Spinal cord (tissue), 10 donors: ENCODE measurements around the gene SNX24. TPM values are rescaled to one million over a fixed set of nuclear protein-coding genes. Genes with fewer than 3 reads are reported as not detected.
A peak's percentile ranks its signal among the peaks of the same experiment; 100 is the strongest.

ENCODE experiments used
- DNase-seq, 6 donors: peaks; one replicate each; pipeline versions ENCODE4 v3.0.0 to v3.0.0-alpha.2; 2013 to 2015; ENCODE audit warnings: low spot score in 6 of 6, low read depth in 4 of 6
- H3K27ac ChIP-seq: one replicate; pipeline ENCODE4 v1.5.1; 2013; ENCODE audit warnings: low read depth, low read length, control low read depth
- H3K27me3 ChIP-seq: one replicate; pipeline ENCODE4 v1.6.1; 2013; ENCODE audit warnings: low read length; ENCODE audit not compliant: control insufficient read depth, insufficient read depth
- H3K36me3 ChIP-seq: one replicate; pipeline ENCODE4 v1.6.1; 2013; ENCODE audit warnings: low read length; ENCODE audit not compliant: control insufficient read depth, insufficient read depth
- H3K4me1 ChIP-seq: one replicate; pipeline ENCODE4 v1.6.1; 2013; ENCODE audit warnings: low read length; ENCODE audit not compliant: control insufficient read depth, insufficient read depth
- H3K4me3 ChIP-seq: one replicate; pipeline ENCODE4 v1.5.1; 2013; ENCODE audit warnings: low read depth, low read length, control low read depth
- H3K9me3 ChIP-seq: one replicate; pipeline ENCODE4 v1.6.1; 2013; ENCODE audit warnings: low read length; ENCODE audit not compliant: control insufficient read depth, insufficient read depth
- WGBS: methylation state at CpG from one replicate; pipeline ENCODE4 v1.1.5; 2013; ENCODE audit warnings: missing lambda C conversion rate; ENCODE audit not compliant: insufficient coverage; 5-methylcytosine and 5-hydroxymethylcytosine counted together
- polyA plus RNA-seq, 2 donors: library from polyadenylated mRNA; unstranded; fragments of 120-200 nt; gene quantifications; one replicate each; pipeline ENCODE4 v1.2.1, GENCODE V29; 2013; ENCODE audit not compliant: insufficient read length in 2 of 2
- total RNA-seq, 2 donors: library from RNA; depleted of rRNA in 1 of 2; stranded (reverse); fragments of 120-200 nt in 1 of 2; fragments of >200 nt in 1 of 2; gene quantifications; one replicate each; pipeline versions ENCODE4 v1.2.3 to v1.2.4, GENCODE V29; 2013 to 2014
- donor health status: healthy.

Gene SNX24
- total and polyA plus RNA-seq, 4 donors, result 26.7 to 38.3 (median 30.8) TPM

GRCh38 chr5:122864400-122864799 is 19.0 kb downstream of the SNX24 start:
- Histone ChIP-seq H3K9me3 (no peaks in the 10 kb centered on the region), H3K4me3 (no peak overlapping the region), H3K27me3 (no peaks in the 10 kb centered on the region), H3K4me1 (no peaks in the 10 kb centered on the region), H3K36me3 (no peaks in the 10 kb centered on the region), H3K27ac (no peak overlapping the region)
- 78% methylated on average over 1 of the region's 6 CpGs for WGBS
- DNase-seq, result no peak

GRCh38 chr5:122864842-122865241 is 19.4 kb downstream of the SNX24 start:
- H3K27me3 ChIP-seq, result no peaks in the 10 kb centered on the region
- WGBS, result 100% methylated on average over 1 of the region's 1 CpG
- H3K36me3 ChIP-seq, result no peaks in the 10 kb centered on the region
- no peak overlapping the region for H3K27ac ChIP-seq
- H3K4me3 ChIP-seq, result no peak overlapping the region
- DNase-seq, result no peak
- no peaks in the 10 kb centered on the region for H3K9me3 ChIP-seq
- no peaks in the 10 kb centered on the region for H3K4me1 ChIP-seq

- Histone ChIP-seq H3K27ac (no peak overlapping the region), H3K9me3 (no peaks in the 10 kb centered on the region), H3K36me3 (no peaks in the 10 kb centered on the region), H3K4me1 (peaks cover 5% of the 10 kb centered on the region), H3K4me3 (no peak overlapping the region), H3K27me3 (no peaks in the 10 kb centered on the region)
- WGBS, result 66% methylated on average over 7 of the region's 7 CpGs
- DNase-seq, result no peak
Measured at GRCh38 chr5:122870219-122870856, 24.9 kb downstream of the SNX24 start.

GRCh38 chr5:122871661-122872060 is 26.2 kb downstream of the SNX24 start:
- Histone ChIP-seq H3K4me3 (no peak overlapping the region), H3K36me3 (no peaks in the 10 kb centered on the region), H3K4me1 (peaks cover 5% of the 10 kb centered on the region), H3K9me3 (no peaks in the 10 kb centered on the region), H3K27me3 (no peaks in the 10 kb centered on the region), H3K27ac (no peak overlapping the region)
- no peak for DNase-seq
- 95% methylated on average over 3 of the region's 8 CpGs for WGBS

- peaks cover 5% of the 10 kb centered on the region for H3K4me1 ChIP-seq
- H3K27ac ChIP-seq, result no peak overlapping the region
- H3K36me3 ChIP-seq, result no peaks in the 10 kb centered on the region
- no peak overlapping the region for H3K4me3 ChIP-seq
- no peaks in the 10 kb centered on the region for H3K9me3 ChIP-seq
- H3K27me3 ChIP-seq, result no peaks in the 10 kb centered on the region
- DNase-seq, result no peak
- WGBS, result 96% methylated on average over 3 of the region's 4 CpGs
Measured at GRCh38 chr5:122874179-122874875, 28.9 kb downstream of the SNX24 start.

- no peak overlapping the region for H3K4me3 ChIP-seq
Measured at GRCh38 chr5:122877518-122877917, 32.1 kb downstream of the SNX24 start.

GRCh38 chr5:122879076-122879475 is 33.7 kb downstream of the SNX24 start:
- no peak overlapping the region for H3K4me3 ChIP-seq
- H3K9me3 ChIP-seq, result no peaks in the 10 kb centered on the region
- H3K36me3 ChIP-seq, result no peaks in the 10 kb centered on the region
- no peaks in the 10 kb centered on the region for H3K4me1 ChIP-seq
- no peak overlapping the region for H3K27ac ChIP-seq
- no peaks in the 10 kb centered on the region for H3K27me3 ChIP-seq
- 88% methylated on average over 1 of the region's 3 CpGs for WGBS
- DNase-seq, result no peak

More at GRCh38 chr5:122877518-122877917, 32.1 kb downstream of the SNX24 start:
- H3K27me3 ChIP-seq, result no peaks in the 10 kb centered on the region
- whole genome bisulfite sequencing, result 100% methylated on average over 1 of the region's 2 CpGs
- no peak overlapping the region for H3K27ac ChIP-seq
- no peaks in the 10 kb centered on the region for H3K36me3 ChIP-seq
- peaks cover 5% of the 10 kb centered on the region for H3K4me1 ChIP-seq
- no peak for DNase-seq
- no peaks in the 10 kb centered on the region for H3K9me3 ChIP-seq

- WGBS, result no CpG with 5 or more reads among the region's 4 CpGs
- no peak overlapping the region for H3K27ac ChIP-seq
- DNase-seq, result no peak
- H3K4me1 ChIP-seq, result peaks cover 3% of the 10 kb centered on the region
- H3K27me3 ChIP-seq, result no peaks in the 10 kb centered on the region
- H3K4me3 ChIP-seq, result no peak overlapping the region
- H3K9me3 ChIP-seq, result no peaks in the 10 kb centered on the region
- no peaks in the 10 kb centered on the region for H3K36me3 ChIP-seq
Measured at GRCh38 chr5:122880170-122880689, 34.8 kb downstream of the SNX24 start.

GRCh38 chr5:122880749-122881148 is 35.3 kb downstream of the SNX24 start:
- WGBS, result 45% methylated on average over 2 of the region's 3 CpGs

GRCh38 chr5:122882831-122883230 is 37.4 kb downstream of the SNX24 start:
- no peaks in the 10 kb centered on the region for H3K36me3 ChIP-seq
- H3K4me3 ChIP-seq, result no peak overlapping the region
- H3K27ac ChIP-seq, result no peak overlapping the region
- no peaks in the 10 kb centered on the region for H3K9me3 ChIP-seq
- DNase-seq, result peak in 1 of 6 donors; percentile 15
- H3K27me3 ChIP-seq, result no peaks in the 10 kb centered on the region
- H3K4me1 ChIP-seq, result peaks cover 10% of the 10 kb centered on the region
- 86% methylated on average over 1 of the region's 3 CpGs for WGBS

More at GRCh38 chr5:122880749-122881148, 35.3 kb downstream of the SNX24 start:
- H3K27me3 ChIP-seq, result no peaks in the 10 kb centered on the region
- no peaks in the 10 kb centered on the region for H3K9me3 ChIP-seq
- H3K4me3 ChIP-seq, result no peak overlapping the region
- no peaks in the 10 kb centered on the region for H3K36me3 ChIP-seq
- peak in 1 of 6 donors; percentile 22 for DNase-seq
- H3K27ac ChIP-seq, result no peak overlapping the region
- peaks cover 8% of the 10 kb centered on the region for H3K4me1 ChIP-seq
